HepG2 (cell line): ENCODE data around the gene VTI1B. TPM values are rescaled to one million over a fixed set of nuclear protein-coding genes. Genes with fewer than 3 reads are reported as not detected.

Experiments used
- GZF1 ChIP-seq: sonication (generic); formaldehyde crosslinking; IDR thresholded peaks from 2 replicates; pipeline ENCODE4 v1.5.1; 2020; ENCODE audit warnings: mild to moderate bottlenecking, missing genetic modification reagents
- HES4 ChIP-seq: sonication (generic); formaldehyde crosslinking; IDR thresholded peaks from 2 replicates; pipeline ENCODE4 v1.9.0; 2021; ENCODE audit warnings: mild to moderate bottlenecking, missing genetic modification reagents, borderline replicate concordance
- MEIS2 ChIP-seq: sonication (generic); formaldehyde crosslinking; IDR thresholded peaks from 2 replicates; pipeline ENCODE4 v1.9.0; 2021; ENCODE audit warnings: mild to moderate bottlenecking, missing genetic modification reagents
- NR2F1 ChIP-seq, 2 experiments: fragments of 450-650 bp in 1 of 2; formaldehyde crosslinking in 1 of 2; IDR thresholded peaks; 2 replicates each; pipeline versions ENCODE4 v1.5.0 to v1.6.1; 2016 to 2020; ENCODE audit warnings: mild to moderate bottlenecking in 1 of 2, missing compliant biosample characterization in 1 of 2, missing genetic modification reagents in 1 of 2, moderate library complexity in 1 of 2
- RNF2 ChIP-seq: fragments of 450-650 bp; conservative IDR thresholded peaks from 2 replicates; pipeline ENCODE4 v1.6.1; 2016; ENCODE audit warnings: low read depth
- SALL1 ChIP-seq: sonication (generic); formaldehyde crosslinking; IDR thresholded peaks from 2 replicates; pipeline ENCODE4 v1.8.0; 2022; ENCODE audit warnings: mild to moderate bottlenecking, missing genetic modification reagents
- THAP11 ChIP-seq: IDR thresholded peaks from 2 replicates; pipeline ENCODE4 v1.6.1; 2016; ENCODE audit warnings: missing biosample characterization, missing genetic modification reagents
- U2AF1 ChIP-seq: fragments of 200-400 bp; formaldehyde crosslinking; optimal IDR thresholded peaks from 2 replicates; pipeline ENCODE3; 2017; ENCODE audit warnings: mild to moderate bottlenecking, low read depth, low read length
- ZNF101 ChIP-seq: sonication (generic); formaldehyde crosslinking; IDR thresholded peaks from 2 replicates; pipeline ENCODE4 v1.4.0; 2020; ENCODE audit warnings: mild to moderate bottlenecking, low read depth, missing genetic modification reagents, borderline replicate concordance
- ZNF430 ChIP-seq: sonication (generic); formaldehyde crosslinking; IDR thresholded peaks from 2 replicates; pipeline ENCODE4 v1.9.0; 2021; ENCODE audit warnings: mild to moderate bottlenecking, missing genetic modification reagents
- ZNF556 ChIP-seq: sonication (generic); formaldehyde crosslinking; IDR thresholded peaks from 2 replicates; pipeline ENCODE4 v1.4.0; 2020; ENCODE audit warnings: mild to moderate bottlenecking, missing genetic modification reagents, borderline replicate concordance
- ZNF775 ChIP-seq: sonication (generic); formaldehyde crosslinking; IDR thresholded peaks from 2 replicates; pipeline ENCODE4 v1.4.0; 2020; ENCODE audit warnings: missing genetic modification reagents, mild to moderate bottlenecking, moderate library complexity, borderline replicate concordance
- polyA plus RNA-seq, 8 experiments: library from polyadenylated mRNA; depleted of rRNA in 3 of 8; stranded (reverse) in 7 of 8; unstranded in 1 of 8; fragments of >200 nt; fragmentation: Illumina TruSeq in 4 of 8; extraction: Trizol in 4 of 8; gene quantifications; 2 replicates each; pipeline versions ENCODE4 v1.2.1 to v1.2.3, GENCODE V29; 2011 to 2016; ENCODE audit warnings: low read depth in 4 of 8, missing spikeins in 1 of 8, mixed read lengths in 1 of 8; ENCODE audit not compliant: insufficient read depth in 1 of 8
- total RNA-seq, 5 experiments: library from RNA; depleted of rRNA; stranded (reverse); fragments of >200 nt; fragmentation: Illumina TruSeq; extraction: Trizol; gene quantifications; 2 replicates each; pipeline ENCODE4 v1.2.3, GENCODE V29; 2016; ENCODE audit warnings: low read depth in 1 of 5
- TF ChIP-seq, protein P1 (sequence below): sonication (generic); formaldehyde crosslinking; IDR thresholded peaks from 2 replicates; pipeline ENCODE4 v1.4.0; 2020; ENCODE audit warnings: mild to moderate bottlenecking, missing genetic modification reagents
- TF ChIP-seq, protein P2 (sequence below): sonication (generic); formaldehyde crosslinking; IDR thresholded peaks from 2 replicates; pipeline ENCODE4 v1.8.0; 2022; ENCODE audit warnings: mild to moderate bottlenecking, missing genetic modification reagents, borderline replicate concordance
- TF ChIP-seq, protein P3 (sequence below): sonication (generic); formaldehyde crosslinking; IDR thresholded peaks from 2 replicates; pipeline ENCODE4 v1.4.0; 2020; ENCODE audit warnings: mild to moderate bottlenecking, missing genetic modification reagents
- TF ChIP-seq, protein P4 (sequence below): sonication (generic); formaldehyde crosslinking; IDR thresholded peaks from 2 replicates; pipeline ENCODE4 v1.4.0; 2020; ENCODE audit warnings: missing genetic modification reagents
- TF ChIP-seq, protein P5 (sequence below): fragments of 450-650 bp; IDR thresholded peaks from 2 replicates; pipeline ENCODE4 v1.6.1; 2017
- TF ChIP-seq, protein P6 (sequence below): IDR thresholded peaks from 2 replicates; pipeline ENCODE4 v1.6.1; 2016; ENCODE audit warnings: low read depth, borderline replicate concordance

VTI1B gene
- total and polyA plus RNA-seq, 2 of the 13 experiments (the other 11 are each of a cell fraction or from before 2014, with no cell fraction given): 39.0 to 103 TPM

DNA sequence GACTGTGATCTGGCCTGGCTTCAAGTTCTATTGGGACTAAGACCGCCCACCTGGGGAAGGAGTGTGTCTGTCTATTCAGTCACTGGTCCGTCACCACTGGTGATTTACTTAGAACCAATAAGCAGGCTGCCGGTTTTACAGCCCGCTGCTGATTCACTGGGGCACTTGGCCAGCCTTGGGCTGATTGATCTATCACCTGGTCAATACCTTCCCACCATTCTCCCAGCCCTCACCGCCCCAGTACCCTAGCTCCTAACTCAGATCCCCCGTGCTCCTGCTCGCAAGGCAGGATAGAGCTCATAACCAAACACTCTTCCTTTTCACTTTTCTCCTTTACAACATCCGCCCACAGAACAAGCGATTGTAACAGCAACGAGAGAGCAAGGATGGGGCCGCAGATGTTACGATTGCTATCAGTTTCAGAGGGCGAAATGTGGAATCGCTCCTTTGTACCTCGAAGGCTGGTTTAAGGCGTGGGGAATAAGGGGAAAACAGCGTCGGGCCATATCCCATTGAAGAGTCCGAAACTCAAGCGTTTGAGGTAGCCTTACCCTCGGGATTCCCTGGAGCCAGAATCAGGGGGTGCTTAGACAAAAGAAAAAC lies 20.5 kb upstream of the VTI1B start (continued):
- TF ChIP-seq SALL1 (CRISPR knock-in tag): peak; percentile 74
- TF ChIP-seq, protein P1, sequence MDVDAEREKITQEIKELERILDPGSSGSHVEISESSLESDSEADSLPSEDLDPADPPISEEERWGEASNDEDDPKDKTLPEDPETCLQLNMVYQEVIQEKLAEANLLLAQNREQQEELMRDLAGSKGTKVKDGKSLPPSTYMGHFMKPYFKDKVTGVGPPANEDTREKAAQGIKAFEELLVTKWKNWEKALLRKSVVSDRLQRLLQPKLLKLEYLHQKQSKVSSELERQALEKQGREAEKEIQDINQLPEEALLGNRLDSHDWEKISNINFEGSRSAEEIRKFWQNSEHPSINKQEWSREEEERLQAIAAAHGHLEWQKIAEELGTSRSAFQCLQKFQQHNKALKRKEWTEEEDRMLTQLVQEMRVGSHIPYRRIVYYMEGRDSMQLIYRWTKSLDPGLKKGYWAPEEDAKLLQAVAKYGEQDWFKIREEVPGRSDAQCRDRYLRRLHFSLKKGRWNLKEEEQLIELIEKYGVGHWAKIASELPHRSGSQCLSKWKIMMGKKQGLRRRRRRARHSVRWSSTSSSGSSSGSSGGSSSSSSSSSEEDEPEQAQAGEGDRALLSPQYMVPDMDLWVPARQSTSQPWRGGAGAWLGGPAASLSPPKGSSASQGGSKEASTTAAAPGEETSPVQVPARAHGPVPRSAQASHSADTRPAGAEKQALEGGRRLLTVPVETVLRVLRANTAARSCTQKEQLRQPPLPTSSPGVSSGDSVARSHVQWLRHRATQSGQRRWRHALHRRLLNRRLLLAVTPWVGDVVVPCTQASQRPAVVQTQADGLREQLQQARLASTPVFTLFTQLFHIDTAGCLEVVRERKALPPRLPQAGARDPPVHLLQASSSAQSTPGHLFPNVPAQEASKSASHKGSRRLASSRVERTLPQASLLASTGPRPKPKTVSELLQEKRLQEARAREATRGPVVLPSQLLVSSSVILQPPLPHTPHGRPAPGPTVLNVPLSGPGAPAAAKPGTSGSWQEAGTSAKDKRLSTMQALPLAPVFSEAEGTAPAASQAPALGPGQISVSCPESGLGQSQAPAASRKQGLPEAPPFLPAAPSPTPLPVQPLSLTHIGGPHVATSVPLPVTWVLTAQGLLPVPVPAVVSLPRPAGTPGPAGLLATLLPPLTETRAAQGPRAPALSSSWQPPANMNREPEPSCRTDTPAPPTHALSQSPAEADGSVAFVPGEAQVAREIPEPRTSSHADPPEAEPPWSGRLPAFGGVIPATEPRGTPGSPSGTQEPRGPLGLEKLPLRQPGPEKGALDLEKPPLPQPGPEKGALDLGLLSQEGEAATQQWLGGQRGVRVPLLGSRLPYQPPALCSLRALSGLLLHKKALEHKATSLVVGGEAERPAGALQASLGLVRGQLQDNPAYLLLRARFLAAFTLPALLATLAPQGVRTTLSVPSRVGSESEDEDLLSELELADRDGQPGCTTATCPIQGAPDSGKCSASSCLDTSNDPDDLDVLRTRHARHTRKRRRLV (CRISPR knock-in tag): no peak
- peak; percentile 40; the same call in 1 of the 2 replicates for TF ChIP-seq MEIS2 (CRISPR knock-in tag)
- TF ChIP-seq ZNF101 (CRISPR knock-in tag): no peak
- no peak for TF ChIP-seq U2AF1
- no peak for TF ChIP-seq ZNF430 (CRISPR knock-in tag)
- peak; percentile 75 for TF ChIP-seq THAP11 (CRISPR knock-in tag)
- TF ChIP-seq, protein P2, sequence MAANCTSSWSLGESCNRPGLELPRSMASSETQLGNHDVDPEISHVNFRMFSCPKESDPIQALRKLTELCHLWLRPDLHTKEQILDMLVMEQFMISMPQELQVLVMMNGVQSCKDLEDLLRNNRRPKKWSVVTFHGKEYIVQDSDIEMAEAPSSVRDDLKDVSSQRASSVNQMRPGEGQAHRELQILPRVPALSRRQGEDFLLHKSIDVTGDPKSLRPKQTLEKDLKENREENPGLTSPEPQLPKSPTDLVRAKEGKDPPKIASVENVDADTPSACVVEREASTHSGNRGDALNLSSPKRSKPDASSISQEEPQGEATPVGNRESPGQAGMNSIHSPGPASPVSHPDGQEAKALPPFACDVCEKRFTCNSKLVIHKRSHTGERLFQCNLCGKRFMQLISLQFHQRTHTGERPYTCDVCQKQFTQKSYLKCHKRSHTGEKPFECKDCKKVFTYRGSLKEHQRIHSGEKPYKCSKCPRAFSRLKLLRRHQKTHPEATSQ (CRISPR knock-in tag): 0 out of 2 replicates have a peak, but pooled peaks have one; percentile 39
- TF ChIP-seq, protein P3, sequence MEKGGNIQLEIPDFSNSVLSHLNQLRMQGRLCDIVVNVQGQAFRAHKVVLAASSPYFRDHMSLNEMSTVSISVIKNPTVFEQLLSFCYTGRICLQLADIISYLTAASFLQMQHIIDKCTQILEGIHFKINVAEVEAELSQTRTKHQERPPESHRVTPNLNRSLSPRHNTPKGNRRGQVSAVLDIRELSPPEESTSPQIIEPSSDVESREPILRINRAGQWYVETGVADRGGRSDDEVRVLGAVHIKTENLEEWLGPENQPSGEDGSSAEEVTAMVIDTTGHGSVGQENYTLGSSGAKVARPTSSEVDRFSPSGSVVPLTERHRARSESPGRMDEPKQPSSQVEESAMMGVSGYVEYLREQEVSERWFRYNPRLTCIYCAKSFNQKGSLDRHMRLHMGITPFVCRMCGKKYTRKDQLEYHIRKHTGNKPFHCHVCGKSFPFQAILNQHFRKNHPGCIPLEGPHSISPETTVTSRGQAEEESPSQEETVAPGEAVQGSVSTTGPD (CRISPR knock-in tag): no peak
- no peak for TF ChIP-seq RNF2
- TF ChIP-seq GZF1: no peak
- TF ChIP-seq ZNF556 (CRISPR knock-in tag): no peak
- TF ChIP-seq, protein P4, sequence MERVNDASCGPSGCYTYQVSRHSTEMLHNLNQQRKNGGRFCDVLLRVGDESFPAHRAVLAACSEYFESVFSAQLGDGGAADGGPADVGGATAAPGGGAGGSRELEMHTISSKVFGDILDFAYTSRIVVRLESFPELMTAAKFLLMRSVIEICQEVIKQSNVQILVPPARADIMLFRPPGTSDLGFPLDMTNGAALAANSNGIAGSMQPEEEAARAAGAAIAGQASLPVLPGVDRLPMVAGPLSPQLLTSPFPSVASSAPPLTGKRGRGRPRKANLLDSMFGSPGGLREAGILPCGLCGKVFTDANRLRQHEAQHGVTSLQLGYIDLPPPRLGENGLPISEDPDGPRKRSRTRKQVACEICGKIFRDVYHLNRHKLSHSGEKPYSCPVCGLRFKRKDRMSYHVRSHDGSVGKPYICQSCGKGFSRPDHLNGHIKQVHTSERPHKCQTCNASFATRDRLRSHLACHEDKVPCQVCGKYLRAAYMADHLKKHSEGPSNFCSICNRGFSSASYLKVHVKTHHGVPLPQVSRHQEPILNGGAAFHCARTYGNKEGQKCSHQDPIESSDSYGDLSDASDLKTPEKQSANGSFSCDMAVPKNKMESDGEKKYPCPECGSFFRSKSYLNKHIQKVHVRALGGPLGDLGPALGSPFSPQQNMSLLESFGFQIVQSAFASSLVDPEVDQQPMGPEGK: no peak; the same call in 1 of the 2 replicates
- TF ChIP-seq NR2F1 (CRISPR knock-in tag; IDR thresholded peaks at IDR 0.05): no peak
- TF ChIP-seq, protein P5, sequence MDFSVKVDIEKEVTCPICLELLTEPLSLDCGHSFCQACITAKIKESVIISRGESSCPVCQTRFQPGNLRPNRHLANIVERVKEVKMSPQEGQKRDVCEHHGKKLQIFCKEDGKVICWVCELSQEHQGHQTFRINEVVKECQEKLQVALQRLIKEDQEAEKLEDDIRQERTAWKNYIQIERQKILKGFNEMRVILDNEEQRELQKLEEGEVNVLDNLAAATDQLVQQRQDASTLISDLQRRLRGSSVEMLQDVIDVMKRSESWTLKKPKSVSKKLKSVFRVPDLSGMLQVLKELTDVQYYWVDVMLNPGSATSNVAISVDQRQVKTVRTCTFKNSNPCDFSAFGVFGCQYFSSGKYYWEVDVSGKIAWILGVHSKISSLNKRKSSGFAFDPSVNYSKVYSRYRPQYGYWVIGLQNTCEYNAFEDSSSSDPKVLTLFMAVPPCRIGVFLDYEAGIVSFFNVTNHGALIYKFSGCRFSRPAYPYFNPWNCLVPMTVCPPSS: no peak
- TF ChIP-seq, protein P6, sequence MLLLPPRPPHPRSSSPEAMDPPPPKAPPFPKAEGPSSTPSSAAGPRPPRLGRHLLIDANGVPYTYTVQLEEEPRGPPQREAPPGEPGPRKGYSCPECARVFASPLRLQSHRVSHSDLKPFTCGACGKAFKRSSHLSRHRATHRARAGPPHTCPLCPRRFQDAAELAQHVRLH (CRISPR knock-in tag): no peak
- TF ChIP-seq ZNF775 (CRISPR knock-in tag): no peak
- TF ChIP-seq HES4: no peak
